ENCODE measurements around the gene FLAD1.

Gene FLAD1

GRCh38 chr1:154982897-154983648, at the start of gene FLAD1:
Gene FLAD1, plus strand, starts transcription at chr1:154983344. Its CDS starts 351 bp downstream, at chr1:154983695.
- peak; percentile 85 for FAIRE-seq

GRCh38 chr1:154934358-154934948, 48.7 kb upstream of the FLAD1 start:
- FAIRE-seq = no peak

- FAIRE-seq = no peak
These were observed 47.2 kb upstream of the FLAD1 start for GRCh38 chr1:154935749-154936554.

- FAIRE-seq = no peak
These were observed 46.5 kb upstream of the FLAD1 start, which contains the start of gene PMVK for GRCh38 chr1:154936555-154937084. Gene PMVK, minus strand, starts transcription at chr1:154936719. Its CDS starts 34 bp downstream, at chr1:154936685.

- FAIRE-seq = no peak
These were observed 45.8 kb upstream of the FLAD1 start for GRCh38 chr1:154937085-154937987.

- FAIRE-seq = no peak
These were observed 45.2 kb upstream of the FLAD1 start for GRCh38 chr1:154937988-154938386.

- FAIRE-seq = no peak
These were observed 44.3 kb upstream of the FLAD1 start for GRCh38 chr1:154938604-154939399.

- no peak for FAIRE-seq
These were observed 43.0 kb upstream of the FLAD1 start for GRCh38 chr1:154940213-154940560.

- FAIRE-seq = no peak
These were observed 42.4 kb upstream of the FLAD1 start for GRCh38 chr1:154940651-154941194.

GRCh38 chr1:154941333-154942013, 41.7 kb upstream of the FLAD1 start:
- no peak for FAIRE-seq

GRCh38 chr1:154943649-154944400, 39.3 kb upstream of the FLAD1 start:
- FAIRE-seq = no peak

- no peak for FAIRE-seq
These were observed 38.6 kb upstream of the FLAD1 start for GRCh38 chr1:154944401-154945159.

- FAIRE-seq = no peak
These were observed 37.8 kb upstream of the FLAD1 start for GRCh38 chr1:154945160-154945961.

- no peak for FAIRE-seq
These were observed 36.9 kb upstream of the FLAD1 start for GRCh38 chr1:154945962-154946850.

- FAIRE-seq = no peak
These were observed 35.1 kb upstream of the FLAD1 start for GRCh38 chr1:154948079-154948478.

GRCh38 chr1:154951901-154952657, 31.1 kb upstream of the FLAD1 start:
- no peak for FAIRE-seq
